Measurements from ENCODE around the gene POMT2.
A peak's percentile ranks its signal among the peaks of the same experiment; 100 is the strongest.
"Not testable (repeated sequence)": the region's sequence is repeated elsewhere in the genome, so short reads cannot be mapped to it uniquely, and the experiment has no call there.

POMT2 gene

DNA sequence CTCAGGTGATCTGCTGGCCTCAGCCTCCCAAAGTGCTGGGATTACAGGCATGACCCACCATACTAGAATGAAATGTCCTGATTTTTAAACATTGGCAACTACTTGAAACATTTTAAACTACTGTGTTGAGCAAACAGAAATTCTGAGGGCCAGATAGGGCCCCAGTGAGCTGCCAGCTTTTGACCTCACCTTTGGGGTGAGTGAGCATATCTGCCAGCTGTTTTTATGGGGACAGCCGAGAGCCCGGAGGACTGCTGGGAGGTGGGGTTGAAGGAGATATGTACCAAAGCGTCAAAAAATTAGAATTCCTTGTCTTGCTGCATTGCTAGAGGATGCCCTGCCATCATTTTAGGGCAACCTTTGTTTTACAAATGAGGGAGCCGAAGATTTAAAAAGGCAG, 2.9 kb upstream of the POMT2 start:
- DNase-seq = no peak

DNA sequence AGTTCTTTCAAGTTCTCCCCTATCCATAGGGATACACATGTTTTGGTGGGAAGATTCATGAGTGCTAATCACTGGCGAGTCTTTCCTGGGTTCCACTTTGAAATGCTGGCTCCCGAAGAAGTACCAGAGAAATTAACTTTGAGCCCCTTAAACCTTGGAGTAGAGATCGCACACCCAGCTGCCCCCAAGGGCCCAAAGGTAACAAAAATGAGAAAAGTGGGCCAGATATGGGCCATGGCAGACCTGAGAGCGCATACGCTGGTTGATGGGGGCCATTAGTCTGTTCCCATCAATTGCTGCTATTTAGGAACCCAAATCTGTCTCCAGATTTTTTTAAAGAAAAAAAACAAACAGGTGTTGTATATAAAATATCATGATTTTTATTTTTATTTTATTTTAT, 2.3 kb upstream of the POMT2 start:
- DNase-seq = no peak

DNA sequence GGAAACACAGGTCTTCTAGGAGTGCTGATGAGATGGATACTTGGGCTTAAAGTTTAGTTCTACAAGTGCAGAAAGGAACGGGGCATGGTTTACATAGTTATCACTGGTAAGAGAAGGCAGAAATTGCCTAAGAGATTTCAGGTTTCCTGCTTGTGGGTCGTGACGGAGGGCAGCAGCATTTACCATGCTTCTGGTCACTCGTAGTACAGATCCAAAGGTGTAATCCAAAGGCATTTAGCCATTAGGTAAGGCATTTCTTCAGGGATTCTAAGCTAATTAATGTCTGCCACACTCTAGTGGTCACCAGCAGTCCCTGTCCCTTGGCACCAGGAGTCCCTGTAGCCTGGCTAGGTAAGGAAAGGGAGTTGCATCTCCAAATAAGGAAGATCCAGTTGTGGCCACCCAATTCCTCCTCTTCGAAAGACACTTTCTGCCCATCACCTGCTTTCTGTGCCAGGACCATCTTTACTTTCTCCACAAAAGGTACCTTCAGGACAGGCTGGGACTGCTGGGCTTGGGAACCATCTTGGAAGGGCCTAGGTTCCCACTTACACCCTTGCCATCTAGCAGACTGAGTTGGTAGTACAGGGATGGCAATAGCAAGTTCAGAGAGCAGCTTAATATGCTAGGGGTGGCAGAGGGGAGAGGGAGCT, 1.7 kb upstream of the POMT2 start:
- DNase-seq = no peak

DNA sequence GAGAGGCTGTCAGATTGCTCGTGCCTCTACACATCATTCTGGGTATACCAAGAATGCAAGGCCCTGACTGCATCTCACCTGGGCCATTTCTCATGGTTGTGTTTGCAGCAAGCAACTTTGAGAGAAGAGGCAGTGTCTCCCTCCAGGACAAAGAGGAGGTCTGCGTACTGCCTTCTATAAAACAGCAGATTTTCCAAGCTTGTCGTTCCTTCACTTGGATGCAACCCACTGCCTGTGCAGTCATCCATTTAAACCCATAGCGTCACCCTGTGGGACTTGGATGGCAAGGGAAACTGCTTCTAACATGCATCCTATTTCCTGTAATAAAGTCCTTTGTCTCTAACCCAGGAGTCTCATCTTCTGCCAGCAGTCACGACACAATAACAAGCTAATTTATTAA, 1.3 kb downstream of the POMT2 start:
- DNase-seq = no peak

DNA sequence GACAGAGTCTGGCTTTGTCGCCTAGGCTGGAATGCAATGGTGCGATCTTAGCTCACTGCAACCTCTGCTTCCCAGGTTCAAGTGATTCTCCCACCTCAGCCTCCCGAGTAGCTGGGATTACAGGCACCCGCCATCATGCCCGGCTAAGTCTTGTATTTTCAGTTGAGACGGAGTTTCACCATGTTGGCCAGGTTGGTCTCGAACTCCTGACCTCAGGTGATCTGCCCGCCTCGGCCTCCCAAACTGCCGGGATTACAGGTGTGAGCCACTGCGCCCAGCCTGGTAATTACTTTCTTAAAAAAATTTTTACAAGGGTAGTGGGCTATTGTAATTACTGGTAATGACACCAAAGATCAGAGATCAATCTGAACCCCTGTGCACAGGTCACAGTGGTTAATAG, 1.9 kb downstream of the POMT2 start:
- DNase-seq = not testable (repeated sequence)

DNA sequence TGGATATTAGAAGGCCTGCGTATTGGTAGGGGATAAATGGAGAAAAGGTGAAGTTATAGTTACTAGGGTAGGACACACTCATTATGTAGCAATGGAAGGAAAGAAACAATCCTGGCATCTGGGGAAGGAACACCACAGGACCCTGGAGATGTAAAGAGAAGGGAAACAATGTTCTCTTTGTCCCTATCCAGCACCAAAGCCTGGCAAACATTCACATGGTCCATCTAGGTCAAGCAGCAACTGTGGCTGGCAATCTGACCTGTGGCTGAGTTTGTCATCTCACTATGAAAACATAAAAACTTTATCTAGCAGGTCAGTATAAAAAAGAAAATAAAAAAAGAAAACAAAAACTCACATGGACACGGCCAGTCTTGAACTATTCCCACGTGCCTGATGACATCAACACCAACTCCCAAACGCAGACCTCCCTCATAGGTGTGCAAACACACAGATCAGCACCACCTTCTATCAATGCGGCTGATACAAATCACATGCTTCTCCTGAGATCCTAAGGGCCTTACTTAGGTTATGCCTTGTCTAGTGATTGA, 2.6 kb downstream of the POMT2 start:
- no peak for DNase-seq

DNA sequence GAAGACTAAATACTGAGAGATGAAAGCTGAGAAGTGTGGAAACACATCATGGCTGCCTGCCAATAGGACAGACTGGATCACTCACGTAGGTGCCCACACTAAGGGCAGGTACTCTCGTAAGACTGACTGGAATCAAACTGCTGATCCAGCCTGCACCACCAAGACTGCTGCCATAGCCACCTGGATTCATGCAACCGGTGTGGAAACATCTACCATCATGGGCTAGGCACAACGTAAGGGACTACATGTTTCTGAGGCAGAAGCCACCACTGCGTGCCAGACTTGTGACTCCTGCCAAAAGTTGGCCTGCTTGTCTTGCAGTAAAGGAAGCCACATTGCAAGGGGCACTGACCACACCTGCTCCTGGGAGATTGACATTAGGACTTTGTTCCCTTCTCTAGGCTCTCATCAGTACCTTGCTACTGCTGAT, 3.8 kb downstream of the POMT2 start:
- no peak for DNase-seq

DNA sequence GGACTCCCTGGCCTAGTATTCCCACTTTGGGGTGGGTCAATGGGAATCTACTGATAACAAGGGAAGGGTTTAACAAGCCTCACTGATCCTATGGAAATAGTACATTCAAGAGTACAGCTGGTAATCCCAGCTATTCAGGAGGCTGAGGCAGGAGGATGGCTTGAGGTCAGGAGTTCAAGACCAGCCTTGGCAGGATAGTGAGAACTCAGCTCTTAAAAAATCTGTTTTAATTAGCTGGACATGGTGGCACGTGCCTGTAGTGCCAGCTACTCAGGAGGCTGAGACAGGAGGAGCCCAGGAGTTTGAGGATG, 4.5 kb downstream of the POMT2 start:
- no peak for DNase-seq

DNA sequence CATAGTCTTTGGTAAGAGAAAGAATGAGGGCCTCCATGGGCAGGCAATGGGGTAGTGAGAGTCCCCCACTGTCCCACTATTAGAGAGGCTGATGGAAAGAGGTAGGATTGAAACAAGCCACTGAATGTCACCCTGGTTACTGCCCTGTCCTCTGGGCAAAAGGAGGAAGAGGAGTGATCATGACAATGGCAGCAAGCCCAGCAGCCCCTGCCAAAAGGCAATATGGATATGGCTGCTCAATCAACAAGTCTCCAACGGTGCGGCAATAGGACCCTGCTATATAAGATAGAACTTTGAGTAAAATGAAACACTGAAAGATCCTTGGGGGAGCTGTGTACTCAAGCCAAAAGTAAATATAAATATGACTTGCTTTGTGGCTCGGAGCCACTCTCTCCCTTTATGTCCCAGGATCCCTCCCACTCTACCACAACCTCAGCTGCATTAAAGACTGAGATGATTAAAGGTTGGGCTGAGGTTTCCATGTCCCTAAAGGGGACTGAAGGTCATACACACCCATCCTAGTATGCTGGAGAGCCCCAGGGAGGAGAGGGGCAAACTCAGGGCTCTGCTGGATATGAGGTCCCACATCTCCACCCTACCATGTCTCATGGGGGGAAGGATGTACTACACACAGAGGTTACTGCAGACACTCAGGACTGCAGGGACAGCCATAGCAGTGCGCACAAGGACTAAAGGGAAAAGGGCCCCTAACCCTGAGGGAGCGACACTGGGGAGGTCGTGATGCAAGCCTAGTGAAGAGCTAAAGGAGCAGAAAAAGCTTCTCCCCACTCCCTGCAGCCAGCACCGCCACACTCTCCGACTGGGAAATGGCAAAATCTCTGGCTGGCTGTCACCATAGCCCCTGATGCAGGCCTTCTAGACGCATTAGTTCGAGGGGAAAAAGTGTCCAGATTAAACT, 5.9 kb downstream of the POMT2 start:
- DNase-seq = no peak

DNA sequence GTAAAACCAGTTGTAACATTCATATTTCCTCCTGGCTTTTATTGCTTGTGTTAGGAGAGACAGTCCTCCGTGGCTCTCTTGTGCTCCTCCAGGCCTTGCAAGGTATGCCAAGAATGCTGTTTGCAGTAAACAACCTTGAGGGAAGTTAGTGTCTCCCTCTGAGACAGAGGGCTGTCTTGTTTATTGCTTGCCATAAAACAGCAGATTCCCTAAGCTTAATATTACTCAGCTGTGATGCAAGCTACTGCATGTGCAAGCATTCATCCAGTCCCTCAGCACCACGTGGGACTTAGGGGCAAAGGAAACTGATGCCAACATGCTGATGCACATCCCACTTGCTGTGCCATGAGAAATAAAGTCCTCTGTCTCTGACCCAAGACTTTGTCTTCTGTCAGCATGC, 6.6 kb downstream of the POMT2 start:
- no peak for DNase-seq

DNA sequence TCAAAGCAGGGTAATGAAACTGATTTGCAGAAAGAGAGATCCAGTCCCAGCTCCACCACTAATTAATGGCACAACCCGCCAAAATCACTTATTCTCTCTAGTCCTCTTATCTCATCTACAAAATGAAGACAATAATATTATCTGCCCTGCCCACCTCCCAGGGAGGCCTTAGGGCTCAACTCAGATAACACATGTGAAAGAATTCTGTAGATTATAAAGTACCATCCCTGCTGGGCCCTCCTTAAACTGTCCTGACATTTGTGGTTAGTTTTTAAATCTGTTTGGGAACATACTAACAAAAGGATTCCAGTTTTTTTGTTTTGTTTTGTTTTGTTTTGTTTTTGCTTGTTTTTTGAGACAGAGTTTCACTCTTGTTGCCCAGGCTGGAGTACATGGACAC, 7.3 kb downstream of the POMT2 start:
- DNase-seq = no peak

DNA sequence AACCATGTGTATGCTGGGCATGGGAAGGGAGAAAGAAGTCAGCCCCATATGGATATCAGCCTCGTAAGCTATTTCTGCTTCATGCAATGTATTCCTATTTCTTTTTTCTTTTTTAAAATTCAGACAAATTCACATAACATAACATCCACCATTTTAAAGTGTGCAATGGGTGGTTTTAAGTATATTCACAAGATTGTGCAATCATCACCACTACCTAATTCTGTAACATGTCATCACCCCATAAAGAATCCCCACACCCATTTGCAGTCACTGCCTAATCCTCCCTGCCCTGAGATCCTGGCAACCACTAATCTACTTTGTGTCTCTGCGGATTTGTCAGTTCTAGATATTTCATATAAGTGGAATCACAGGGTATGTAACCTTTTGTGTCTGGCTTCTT, 9.5 kb downstream of the POMT2 start:
- no peak for DNase-seq

DNA sequence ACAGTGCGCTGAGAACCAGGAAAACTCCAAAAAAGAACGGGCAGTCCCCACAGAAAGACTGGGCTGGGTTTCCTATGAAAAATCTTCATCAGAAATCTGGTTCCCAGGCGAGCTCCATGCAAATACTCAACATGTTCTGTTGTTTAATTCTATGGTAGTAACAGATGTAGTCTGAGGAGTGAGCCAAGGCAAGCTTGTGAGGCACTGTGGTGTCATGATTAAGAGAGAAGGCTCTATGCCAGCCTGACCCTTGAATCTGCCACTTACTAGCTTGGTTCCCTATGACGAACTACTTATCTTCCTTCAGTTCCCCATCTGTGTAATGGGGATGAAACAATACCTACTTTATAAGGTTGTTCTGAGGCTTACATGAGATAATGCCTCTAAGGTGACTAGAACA, 10.7 kb downstream of the POMT2 start:
- no peak for DNase-seq

DNA sequence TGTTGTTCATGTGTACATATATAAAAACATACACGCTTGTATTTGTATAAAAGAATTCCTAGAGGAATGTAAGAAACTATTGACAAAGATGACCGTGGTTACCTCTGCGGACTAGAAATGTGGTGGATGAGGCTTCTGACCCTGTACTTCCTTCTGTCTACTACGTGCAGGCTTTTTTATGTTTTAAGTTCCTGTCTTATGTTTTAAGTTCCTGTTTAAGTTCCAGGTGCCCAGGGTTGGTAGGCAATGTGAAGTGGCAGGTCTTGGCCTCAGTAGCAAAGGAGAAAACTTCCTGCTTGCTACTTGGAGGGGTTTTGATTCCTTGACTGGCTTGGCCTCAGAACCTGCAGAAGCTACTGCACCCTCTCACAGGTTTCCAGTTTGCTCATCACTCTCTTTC, 11.6 kb downstream of the POMT2 start:
- no peak for DNase-seq

DNA sequence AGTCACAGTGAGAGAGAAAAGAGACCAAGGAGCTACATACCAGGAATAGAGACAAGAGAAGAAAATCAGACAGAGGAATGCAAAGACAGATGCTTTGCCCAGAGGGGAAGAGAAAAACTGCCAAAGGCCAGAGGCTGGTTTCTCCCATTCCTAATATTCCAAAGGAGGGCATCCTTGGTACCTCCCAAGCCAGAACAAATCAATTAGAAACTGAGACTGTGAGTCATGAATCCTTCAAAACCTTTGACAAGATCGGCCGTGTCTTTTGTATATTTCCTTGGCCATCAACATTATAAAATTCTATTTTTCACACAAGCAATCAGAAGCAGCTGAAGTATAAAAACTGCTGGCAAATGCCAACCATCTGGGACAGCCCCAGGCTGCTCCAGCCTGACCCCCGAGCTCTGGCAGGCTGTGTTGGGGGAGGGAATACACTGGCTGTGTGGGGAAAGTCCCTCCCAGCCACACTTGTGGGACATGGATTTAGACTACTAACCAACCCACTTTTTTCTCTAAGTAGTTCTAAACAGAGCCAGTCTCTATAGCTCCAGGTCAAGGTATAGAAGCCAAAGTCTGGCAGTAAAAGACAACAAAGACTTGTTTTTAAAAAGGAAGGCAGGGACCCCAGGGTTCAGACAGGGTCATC, 13.7 kb downstream of the POMT2 start:
- DNase-seq = no peak

DNA sequence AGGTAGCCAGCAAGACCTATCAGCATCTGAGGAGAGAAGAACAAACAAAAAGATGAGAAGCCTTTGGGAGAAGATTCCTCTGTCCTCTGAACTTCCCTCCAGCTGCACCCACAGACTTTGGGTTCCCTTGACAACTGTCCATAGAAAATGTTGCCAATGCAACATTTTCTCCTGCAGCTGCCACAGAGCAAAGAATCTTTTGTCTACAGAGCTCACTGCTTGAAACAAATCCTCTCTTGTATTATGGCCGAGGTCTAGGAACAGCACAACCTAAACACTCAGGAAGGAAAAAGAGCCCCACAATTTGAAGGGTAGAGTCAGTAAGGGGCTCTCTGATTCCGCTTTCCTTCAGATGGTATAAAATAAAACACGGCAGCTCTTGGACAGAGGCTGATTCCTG, 14.3 kb downstream of the POMT2 start:
- no peak for DNase-seq

DNA sequence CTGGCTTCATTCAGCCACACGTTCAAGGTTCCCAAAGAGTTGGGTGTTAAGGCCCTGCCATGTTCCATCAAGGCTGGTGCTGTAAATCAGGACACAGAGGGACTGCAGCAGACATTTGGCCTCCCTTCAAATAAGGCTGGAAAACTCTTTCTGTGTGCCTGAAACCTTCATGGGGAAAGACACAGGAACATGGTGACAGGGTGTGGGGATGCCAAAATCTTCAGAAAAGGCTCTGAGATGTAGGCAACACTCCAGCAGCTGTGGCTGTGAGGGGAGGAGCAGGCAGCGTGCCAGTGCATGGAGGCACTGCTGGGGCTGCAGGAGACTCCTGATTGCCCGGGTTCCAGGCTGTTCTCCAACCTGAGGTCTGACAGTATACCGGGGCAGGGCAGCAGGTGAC, 15.0 kb downstream of the POMT2 start:
- no peak for DNase-seq

DNA sequence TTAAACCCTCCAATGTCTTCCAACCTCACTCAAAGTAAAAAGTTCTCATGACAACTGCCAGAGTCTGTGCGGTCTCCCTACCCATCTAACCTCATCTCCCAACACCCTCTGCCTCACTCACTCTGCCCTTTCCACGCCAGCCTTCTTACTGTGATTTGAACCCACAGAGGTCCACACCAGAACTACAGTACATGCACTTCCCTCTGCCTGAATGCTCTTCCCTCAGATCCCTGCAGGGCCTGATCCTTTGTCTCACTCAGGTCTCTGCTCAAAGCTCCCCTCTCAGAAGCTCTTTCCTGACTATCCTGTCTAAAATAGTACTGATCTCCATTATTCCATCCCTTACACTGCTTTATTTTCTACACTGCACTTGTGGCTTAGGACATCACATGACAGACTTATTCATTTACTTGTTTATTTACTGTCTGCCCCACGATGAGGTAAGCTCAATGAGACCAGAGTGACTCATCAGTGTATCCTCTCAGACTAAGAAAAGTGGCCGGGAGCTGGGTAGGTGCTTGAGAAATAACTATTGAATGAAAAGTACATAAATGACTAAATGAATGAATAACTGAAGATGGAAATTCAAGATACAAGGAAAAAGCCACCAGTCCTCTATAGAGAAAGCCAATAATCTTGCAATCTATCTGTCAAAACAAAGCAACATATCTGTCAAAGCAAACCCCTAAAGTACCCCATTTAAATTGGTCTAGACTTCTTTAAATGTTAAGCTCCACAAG, 17.1 kb downstream of the POMT2 start:
- peak; percentile 8 for DNase-seq

DNA sequence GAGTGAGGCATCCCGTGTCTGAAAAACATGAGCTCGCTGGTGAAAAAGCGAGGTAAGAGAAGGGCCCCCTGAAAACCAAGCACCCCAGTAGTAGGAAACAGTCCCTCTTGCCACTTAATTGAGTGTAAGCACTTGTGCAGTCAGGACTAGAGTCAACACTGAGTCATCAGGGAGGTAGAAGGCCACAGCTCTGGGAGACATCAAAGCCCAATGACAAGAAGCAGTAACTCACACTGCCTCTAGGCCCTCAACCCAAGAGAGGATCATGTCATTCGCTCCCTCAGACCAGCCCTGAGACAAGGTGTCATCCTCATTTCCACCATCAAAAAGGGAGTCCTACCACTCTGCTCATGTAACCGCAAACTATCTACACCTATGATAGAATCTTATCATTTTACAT, 17.8 kb downstream of the POMT2 start:
- no peak for DNase-seq

DNA sequence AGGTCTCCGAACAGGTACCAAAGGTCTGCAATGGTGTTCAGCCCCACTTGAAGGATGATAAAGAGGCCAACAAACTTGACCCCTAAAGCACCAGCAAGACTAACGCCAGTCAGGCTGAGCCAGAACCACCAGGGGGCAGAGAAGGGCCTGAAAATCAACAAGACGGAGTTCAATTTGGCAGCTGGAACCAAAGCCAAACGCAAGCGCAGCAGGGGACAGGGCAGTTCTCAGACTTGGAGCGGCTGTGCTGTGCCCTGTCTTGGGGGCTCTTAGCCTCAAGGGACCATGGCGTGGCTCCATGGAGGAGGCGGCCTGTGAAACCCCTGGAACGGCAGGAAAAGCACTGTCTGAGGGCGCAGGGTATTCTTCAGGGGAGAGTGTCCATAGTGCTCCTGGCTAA, 19.6 kb downstream of the POMT2 start:
- peak; percentile 23 for DNase-seq

DNA sequence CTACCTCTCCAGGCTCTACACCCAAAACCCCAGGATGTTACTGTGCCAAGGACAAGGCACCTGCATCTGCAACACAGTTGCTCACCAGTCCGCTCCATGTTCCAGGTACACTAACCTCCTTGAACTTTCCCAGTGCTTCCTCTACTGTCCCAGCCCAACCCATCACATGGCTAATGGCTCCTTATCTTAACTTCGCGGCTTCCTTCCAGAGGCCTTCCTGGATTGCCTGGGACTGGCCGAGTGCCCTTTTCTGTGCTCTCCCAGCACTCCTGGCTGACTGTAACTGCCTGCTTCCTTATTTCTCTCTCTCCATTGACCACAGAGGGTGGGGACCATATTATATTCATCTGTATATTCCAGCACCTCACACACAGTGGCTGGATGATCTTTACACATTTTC, 20.9 kb downstream of the POMT2 start:
- DNase-seq = no peak

DNA sequence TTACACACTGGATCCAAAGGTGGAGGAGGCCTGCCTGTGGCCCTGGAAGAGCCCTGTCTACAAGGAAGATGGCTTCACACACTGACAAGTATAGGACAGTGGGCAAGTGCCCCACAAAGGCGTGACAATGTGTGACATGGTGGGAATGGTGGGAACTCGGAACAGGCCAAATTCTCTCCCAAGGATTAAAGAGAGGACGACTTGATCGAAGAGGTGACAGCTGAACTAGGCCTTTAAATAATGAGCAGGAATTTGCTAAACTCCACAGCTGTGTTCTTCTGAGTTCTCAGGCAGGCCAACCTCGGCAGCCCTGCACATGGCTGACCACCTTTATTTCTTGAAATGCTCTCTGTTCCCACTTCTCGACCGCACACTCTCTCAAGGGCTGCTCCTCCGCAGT, 23.8 kb downstream of the POMT2 start:
- DNase-seq = no peak

DNA sequence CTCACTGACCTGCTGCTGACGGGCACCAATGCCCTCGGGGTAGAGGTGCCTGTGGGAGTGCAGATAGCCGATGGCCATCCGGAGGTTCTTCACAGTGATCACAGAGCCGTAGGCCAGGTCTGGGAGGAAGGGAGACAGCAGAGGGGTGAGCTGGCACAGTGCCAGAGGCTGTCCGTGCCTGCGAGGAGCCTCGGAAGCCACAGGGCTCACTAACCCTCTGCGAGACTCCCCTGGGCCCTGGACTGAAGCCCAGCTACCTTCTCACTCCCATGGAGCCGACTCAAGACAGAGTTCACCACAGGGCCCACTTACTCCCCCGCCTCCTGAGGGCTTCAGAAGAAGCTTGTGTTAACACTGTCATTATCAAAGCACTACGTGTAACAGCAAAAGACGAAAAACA, 24.5 kb downstream of the POMT2 start:
- peak; percentile 18 for DNase-seq

All from NCI-H2227 treated with DMSO at 0.1 percent for 48 hours (cell line).